HepG2 (cell line): ENCODE measurements around the gene TBC1D22A. TPM values are rescaled to one million over a fixed set of nuclear protein-coding genes. Genes with fewer than 3 reads are reported as not detected.

Experiments used
- KIAA2018 ChIP-seq: sonication (generic); formaldehyde crosslinking; IDR thresholded peaks from 2 replicates; pipeline ENCODE4 v1.5.0; 2020; ENCODE audit warnings: mild to moderate bottlenecking, missing genetic modification reagents, borderline replicate concordance
- SIN3A ChIP-seq: IDR thresholded peaks from 2 replicates; pipeline ENCODE4 v1.6.1; 2011; ENCODE audit warnings: low read depth, mild to moderate bottlenecking, control low read depth, low read length, borderline replicate concordance
- SNAPC2 ChIP-seq: sonication (generic); formaldehyde crosslinking; IDR thresholded peaks from 2 replicates; pipeline ENCODE4 v1.8.1; 2022; ENCODE audit warnings: mild to moderate bottlenecking, missing genetic modification reagents
- ZBTB26 ChIP-seq: IDR thresholded peaks from 2 replicates; pipeline ENCODE4 v1.6.1; 2016; ENCODE audit warnings: missing compliant biosample characterization, missing genetic modification reagents, borderline replicate concordance
- ZNF652 ChIP-seq: IDR thresholded peaks from 2 replicates; pipeline ENCODE4 v1.6.1; 2016; ENCODE audit warnings: low read depth, borderline replicate concordance
- ZNF781 ChIP-seq: sonication (generic); formaldehyde crosslinking; IDR thresholded peaks from 2 replicates; pipeline ENCODE4 v1.5.1; 2020; ENCODE audit warnings: borderline replicate concordance, mild to moderate bottlenecking, missing genetic modification reagents; ENCODE audit errors: not compliant biosample characterization
- polyA plus RNA-seq, 8 experiments: library from polyadenylated mRNA; depleted of rRNA in 3 of 8; stranded (reverse) in 7 of 8; unstranded in 1 of 8; fragments of >200 nt; fragmentation: Illumina TruSeq in 4 of 8; extraction: Trizol in 4 of 8; gene quantifications; 2 replicates each; pipeline versions ENCODE4 v1.2.1 to v1.2.3, GENCODE V29; 2011 to 2016; ENCODE audit warnings: low read depth in 4 of 8, missing spikeins in 1 of 8, mixed read lengths in 1 of 8; ENCODE audit not compliant: insufficient read depth in 1 of 8
- total RNA-seq, 5 experiments: library from RNA; depleted of rRNA; stranded (reverse); fragments of >200 nt; fragmentation: Illumina TruSeq; extraction: Trizol; gene quantifications; 2 replicates each; pipeline ENCODE4 v1.2.3, GENCODE V29; 2016; ENCODE audit warnings: low read depth in 1 of 5
- TF ChIP-seq, protein P1 (sequence below): sonication (generic); formaldehyde crosslinking; IDR thresholded peaks from 2 replicates; pipeline ENCODE4 v1.4.0; 2020; ENCODE audit warnings: mild to moderate bottlenecking, missing genetic modification reagents

The TBC1D22A gene
- total and polyA plus RNA-seq, 2 of the 13 experiments (the other 11 are each of a cell fraction or from before 2014, with no cell fraction given) = 17.3 to 18.0 TPM

GRCh38 chr22:47158457-47158856 is 396.0 kb downstream of the TBC1D22A start (continued):
- TF ChIP-seq, protein P1, sequence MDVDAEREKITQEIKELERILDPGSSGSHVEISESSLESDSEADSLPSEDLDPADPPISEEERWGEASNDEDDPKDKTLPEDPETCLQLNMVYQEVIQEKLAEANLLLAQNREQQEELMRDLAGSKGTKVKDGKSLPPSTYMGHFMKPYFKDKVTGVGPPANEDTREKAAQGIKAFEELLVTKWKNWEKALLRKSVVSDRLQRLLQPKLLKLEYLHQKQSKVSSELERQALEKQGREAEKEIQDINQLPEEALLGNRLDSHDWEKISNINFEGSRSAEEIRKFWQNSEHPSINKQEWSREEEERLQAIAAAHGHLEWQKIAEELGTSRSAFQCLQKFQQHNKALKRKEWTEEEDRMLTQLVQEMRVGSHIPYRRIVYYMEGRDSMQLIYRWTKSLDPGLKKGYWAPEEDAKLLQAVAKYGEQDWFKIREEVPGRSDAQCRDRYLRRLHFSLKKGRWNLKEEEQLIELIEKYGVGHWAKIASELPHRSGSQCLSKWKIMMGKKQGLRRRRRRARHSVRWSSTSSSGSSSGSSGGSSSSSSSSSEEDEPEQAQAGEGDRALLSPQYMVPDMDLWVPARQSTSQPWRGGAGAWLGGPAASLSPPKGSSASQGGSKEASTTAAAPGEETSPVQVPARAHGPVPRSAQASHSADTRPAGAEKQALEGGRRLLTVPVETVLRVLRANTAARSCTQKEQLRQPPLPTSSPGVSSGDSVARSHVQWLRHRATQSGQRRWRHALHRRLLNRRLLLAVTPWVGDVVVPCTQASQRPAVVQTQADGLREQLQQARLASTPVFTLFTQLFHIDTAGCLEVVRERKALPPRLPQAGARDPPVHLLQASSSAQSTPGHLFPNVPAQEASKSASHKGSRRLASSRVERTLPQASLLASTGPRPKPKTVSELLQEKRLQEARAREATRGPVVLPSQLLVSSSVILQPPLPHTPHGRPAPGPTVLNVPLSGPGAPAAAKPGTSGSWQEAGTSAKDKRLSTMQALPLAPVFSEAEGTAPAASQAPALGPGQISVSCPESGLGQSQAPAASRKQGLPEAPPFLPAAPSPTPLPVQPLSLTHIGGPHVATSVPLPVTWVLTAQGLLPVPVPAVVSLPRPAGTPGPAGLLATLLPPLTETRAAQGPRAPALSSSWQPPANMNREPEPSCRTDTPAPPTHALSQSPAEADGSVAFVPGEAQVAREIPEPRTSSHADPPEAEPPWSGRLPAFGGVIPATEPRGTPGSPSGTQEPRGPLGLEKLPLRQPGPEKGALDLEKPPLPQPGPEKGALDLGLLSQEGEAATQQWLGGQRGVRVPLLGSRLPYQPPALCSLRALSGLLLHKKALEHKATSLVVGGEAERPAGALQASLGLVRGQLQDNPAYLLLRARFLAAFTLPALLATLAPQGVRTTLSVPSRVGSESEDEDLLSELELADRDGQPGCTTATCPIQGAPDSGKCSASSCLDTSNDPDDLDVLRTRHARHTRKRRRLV (CRISPR knock-in tag) = no peak
- TF ChIP-seq SIN3A (no peak), SNAPC2 (CRISPR knock-in tag) (no peak), KIAA2018 (no peak), ZNF652 (CRISPR knock-in tag) (no peak), ZNF781 (CRISPR knock-in tag) (no peak), ZBTB26 (CRISPR knock-in tag) (no peak)
